ENCODE measurements around the gene AGPAT3. TPM values are rescaled to one million over a fixed set of nuclear protein-coding genes. Genes with fewer than 3 reads are reported as not detected.

The AGPAT3 gene
- total RNA-seq, 1 experiment from 2014 or later, result 56.9 TPM

- no peak for DNase-seq (ENCODE audit: low read depth)
- in situ Hi-C loops (cut with HindIII; ENCODE audit: low pct_unique_long_range_greater_than_20kb, low sequenced_read_pairs), result no loop called here
These were observed 46.3 kb downstream of the AGPAT3 start for GRCh38 chr21:43911015-43911934.

- in situ Hi-C loops (cut with HindIII; ENCODE audit: low pct_unique_long_range_greater_than_20kb, low sequenced_read_pairs), result no loop called here
- DNase-seq (ENCODE audit: low read depth), result no peak
These were observed 47.0 kb downstream of the AGPAT3 start for GRCh38 chr21:43911935-43912487.

- in situ Hi-C loops (cut with HindIII; ENCODE audit: low pct_unique_long_range_greater_than_20kb, low sequenced_read_pairs), result no loop called here
- DNase-seq (ENCODE audit: low read depth), result no peak
These were observed 47.5 kb downstream of the AGPAT3 start for GRCh38 chr21:43912500-43912899.

- in situ Hi-C loops (cut with HindIII; ENCODE audit: low pct_unique_long_range_greater_than_20kb, low sequenced_read_pairs), result no loop called here
- no peak for DNase-seq (ENCODE audit: low read depth)
These were observed 47.9 kb downstream of the AGPAT3 start for GRCh38 chr21:43912910-43913309.

- no peak for DNase-seq (ENCODE audit: low read depth)
- in situ Hi-C loops (cut with HindIII; ENCODE audit: low pct_unique_long_range_greater_than_20kb, low sequenced_read_pairs), result no loop called here
These were observed 48.9 kb downstream of the AGPAT3 start for GRCh38 chr21:43913928-43914327.

- in situ Hi-C loops (cut with HindIII; ENCODE audit: low pct_unique_long_range_greater_than_20kb, low sequenced_read_pairs), result no loop called here
- DNase-seq (ENCODE audit: low read depth), result no peak
These were observed 51.1 kb downstream of the AGPAT3 start for GRCh38 chr21:43916076-43916475.

- in situ Hi-C loops (cut with HindIII; ENCODE audit: low pct_unique_long_range_greater_than_20kb, low sequenced_read_pairs), result no loop called here
- no peak for DNase-seq (ENCODE audit: low read depth)
These were observed 51.9 kb downstream of the AGPAT3 start for GRCh38 chr21:43916691-43917514.

- in situ Hi-C loops (cut with HindIII; ENCODE audit: low pct_unique_long_range_greater_than_20kb, low sequenced_read_pairs), result no loop called here
- DNase-seq (ENCODE audit: low read depth), result no peak
These were observed 52.7 kb downstream of the AGPAT3 start for GRCh38 chr21:43917515-43918384.

GRCh38 chr21:43918385-43918947 lies 53.4 kb downstream of the AGPAT3 start:
- in situ Hi-C loops (cut with HindIII; ENCODE audit: low pct_unique_long_range_greater_than_20kb, low sequenced_read_pairs), result no loop called here
- no peak for DNase-seq (ENCODE audit: low read depth)

- no peak for DNase-seq (ENCODE audit: low read depth)
- in situ Hi-C loops (cut with HindIII; ENCODE audit: low pct_unique_long_range_greater_than_20kb, low sequenced_read_pairs), result no loop called here
These were observed 54.3 kb downstream of the AGPAT3 start for GRCh38 chr21:43919283-43919682.

- in situ Hi-C loops (cut with HindIII; ENCODE audit: low pct_unique_long_range_greater_than_20kb, low sequenced_read_pairs), result no loop called here
- no peak for DNase-seq (ENCODE audit: low read depth)
These were observed 55.1 kb downstream of the AGPAT3 start for GRCh38 chr21:43919871-43920801.

GRCh38 chr21:43921571-43921978 lies 56.6 kb downstream of the AGPAT3 start:
- in situ Hi-C loops (cut with HindIII; ENCODE audit: low pct_unique_long_range_greater_than_20kb, low sequenced_read_pairs), result no loop called here
- DNase-seq (ENCODE audit: low read depth), result no peak

- in situ Hi-C loops (cut with HindIII; ENCODE audit: low pct_unique_long_range_greater_than_20kb, low sequenced_read_pairs), result no loop called here
- no peak for DNase-seq (ENCODE audit: low read depth)
These were observed 57.2 kb downstream of the AGPAT3 start for GRCh38 chr21:43921979-43922945.

- no peak for DNase-seq (ENCODE audit: low read depth)
- in situ Hi-C loops (cut with HindIII; ENCODE audit: low pct_unique_long_range_greater_than_20kb, low sequenced_read_pairs), result no loop called here
These were observed 57.9 kb downstream of the AGPAT3 start for GRCh38 chr21:43922949-43923348.

GRCh38 chr21:43923391-43923790 lies 58.4 kb downstream of the AGPAT3 start:
- DNase-seq (ENCODE audit: low read depth), result no peak
- in situ Hi-C loops (cut with HindIII; ENCODE audit: low pct_unique_long_range_greater_than_20kb, low sequenced_read_pairs), result no loop called here
